NCI-H187 (cell line): Measurements from ENCODE around the gene ZNF428.
A peak's percentile ranks its signal among the peaks of the same experiment; 100 is the strongest.
"Not testable (repeated sequence)": the region's sequence is repeated elsewhere in the genome, so short reads cannot be mapped to it uniquely, and the experiment has no call there.

Experiments
- DNase-seq, 2 experiments: peaks; one replicate each; lab custom pipeline; 2025; lab: John Stamatoyannopoulos, UW

The ZNF428 gene

GRCh38 chr19:43619262-43620060 is at the start of gene ZNF428:
ZNF428 (minus strand) TSS chr19:43619629; CDS start chr19:43614304, 5,325 bp downstream.
- peak; percentile 92 for DNase-seq

GRCh38 chr19:43668406-43669109 is 49.1 kb upstream of the ZNF428 start:
- DNase-seq, result peak; percentile 98 to 99

GRCh38 chr19:43667876-43668405 is 48.5 kb upstream of the ZNF428 start:
- DNase-seq, result no peak

GRCh38 chr19:43667126-43667875 is 47.9 kb upstream of the ZNF428 start:
- DNase-seq, result no peak

DNA sequence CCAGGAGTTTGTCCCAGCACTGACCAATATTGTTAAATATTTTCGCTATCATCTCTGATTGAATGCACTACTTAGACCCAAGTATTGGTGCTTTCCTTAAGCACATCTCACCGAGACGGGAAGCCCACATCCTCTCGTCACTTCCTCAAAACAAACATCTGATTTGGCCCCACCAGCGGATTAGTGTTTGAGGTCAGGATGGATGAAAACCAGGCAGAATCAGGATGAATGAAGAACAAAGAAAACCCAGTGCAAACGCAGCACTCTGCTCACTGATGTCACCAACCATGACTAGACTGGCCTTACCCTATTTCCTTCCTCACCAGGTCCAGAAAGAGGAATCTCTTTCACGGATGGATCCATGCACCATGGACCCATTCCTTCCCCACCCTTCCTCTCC is 44.6 kb upstream of the ZNF428 start:
- DNase-seq, result no peak

DNA sequence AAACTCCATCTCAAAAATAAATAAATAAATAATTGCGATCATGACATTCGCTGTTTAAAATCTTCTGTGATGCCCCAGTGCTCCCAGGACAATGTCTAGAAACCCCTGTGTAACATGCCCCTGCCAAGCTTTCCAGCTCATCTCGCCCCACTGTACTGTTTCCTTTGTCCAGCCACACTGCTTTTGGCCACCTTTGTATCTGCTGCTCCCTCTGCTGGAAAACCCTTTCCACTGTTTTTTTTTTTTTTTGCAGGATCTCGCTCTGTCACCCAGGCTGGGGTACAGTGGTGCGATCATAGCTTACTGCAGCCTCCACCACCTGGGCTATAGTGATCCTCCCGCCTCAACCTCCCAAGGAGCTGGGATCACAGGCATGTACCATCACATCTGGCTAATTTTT is 43.1 kb upstream of the ZNF428 start:
- no peak for DNase-seq

GRCh38 chr19:43660971-43661360 is 41.5 kb upstream of the ZNF428 start:
- no peak for DNase-seq

DNA sequence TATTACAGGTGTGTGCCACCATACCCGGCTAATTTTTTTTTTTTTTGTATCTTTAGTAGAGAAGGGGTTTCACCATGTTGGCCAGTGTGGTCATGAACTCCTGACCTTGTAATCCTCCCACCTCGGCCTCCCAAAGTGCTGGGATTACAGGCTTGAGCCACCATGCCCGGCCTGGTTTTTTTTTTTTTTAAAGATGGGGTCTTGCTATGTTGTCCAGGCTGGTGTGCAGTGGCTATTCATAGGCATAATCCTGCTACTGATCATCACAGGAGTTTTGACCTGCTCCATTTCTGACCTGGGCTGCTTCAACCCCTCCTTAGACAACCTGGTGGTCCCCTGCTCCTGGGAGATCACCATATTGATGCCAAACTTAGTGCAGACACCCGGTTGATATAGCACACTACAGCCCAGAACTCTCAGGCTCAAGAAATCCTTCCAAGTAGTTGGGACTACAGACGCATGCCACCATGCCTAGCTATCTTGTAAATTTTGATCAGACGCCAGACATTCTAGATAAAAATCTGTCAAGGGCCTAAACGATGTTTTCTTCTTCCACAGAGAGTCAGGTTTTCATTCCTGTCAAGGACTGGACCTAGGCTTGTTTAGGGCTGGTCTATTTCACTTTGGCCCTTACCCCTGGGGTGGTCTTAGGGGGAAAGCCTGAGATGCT is 41.0 kb upstream of the ZNF428 start:
- no peak for DNase-seq

GRCh38 chr19:43658494-43658893 is 39.1 kb upstream of the ZNF428 start:
- DNase-seq, result no peak

- no peak for DNase-seq
Observed at GRCh38 chr19:43658001-43658400, 38.6 kb upstream of the ZNF428 start.

GRCh38 chr19:43656436-43656835 is 37.0 kb upstream of the ZNF428 start:
- DNase-seq, result no peak

DNA sequence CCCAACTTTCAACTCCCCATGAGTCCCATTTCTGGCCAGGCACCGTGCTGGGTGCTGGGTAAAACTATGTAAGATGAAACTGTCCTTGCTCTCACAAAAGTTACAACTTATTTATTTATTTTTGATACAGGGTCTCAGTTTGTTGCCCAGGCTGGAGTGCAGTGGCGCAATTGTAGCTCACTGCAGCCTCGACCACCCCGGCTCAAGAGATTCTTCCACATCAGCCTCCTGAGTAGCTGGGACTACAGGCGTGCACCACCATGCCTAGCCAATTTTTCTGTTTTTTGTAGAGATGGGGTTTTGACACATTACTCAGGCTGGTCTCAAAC is 33.1 kb upstream of the ZNF428 start:
- no peak for DNase-seq

- peak in 1 of 2 experiments; percentile 11 for DNase-seq
Observed at GRCh38 chr19:43651758-43652545, 32.5 kb upstream of the ZNF428 start.

GRCh38 chr19:43650276-43650675 is 30.8 kb upstream of the ZNF428 start:
- not testable (repeated sequence) for DNase-seq

DNA sequence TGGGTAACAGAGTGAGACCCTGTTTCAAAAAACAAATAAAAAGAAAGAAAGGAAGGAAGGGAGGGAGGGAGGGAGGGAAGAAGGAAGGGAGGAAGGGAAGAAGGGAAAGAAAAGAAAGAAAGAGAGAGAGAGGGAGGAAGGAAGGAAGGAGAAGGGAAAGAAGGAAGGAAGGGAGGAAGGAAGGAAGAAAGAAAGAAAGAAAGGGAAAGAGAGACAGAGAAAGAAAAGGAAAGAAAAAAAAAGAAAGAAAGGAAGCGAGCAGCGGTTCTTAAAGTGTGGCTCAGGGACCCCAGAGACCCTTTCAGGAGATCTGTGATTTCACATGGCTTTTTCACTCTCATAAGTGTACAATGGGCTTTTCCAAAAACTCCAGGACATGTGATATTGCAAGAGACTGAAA is 30.1 kb upstream of the ZNF428 start:
- DNase-seq, result no peak

DNA sequence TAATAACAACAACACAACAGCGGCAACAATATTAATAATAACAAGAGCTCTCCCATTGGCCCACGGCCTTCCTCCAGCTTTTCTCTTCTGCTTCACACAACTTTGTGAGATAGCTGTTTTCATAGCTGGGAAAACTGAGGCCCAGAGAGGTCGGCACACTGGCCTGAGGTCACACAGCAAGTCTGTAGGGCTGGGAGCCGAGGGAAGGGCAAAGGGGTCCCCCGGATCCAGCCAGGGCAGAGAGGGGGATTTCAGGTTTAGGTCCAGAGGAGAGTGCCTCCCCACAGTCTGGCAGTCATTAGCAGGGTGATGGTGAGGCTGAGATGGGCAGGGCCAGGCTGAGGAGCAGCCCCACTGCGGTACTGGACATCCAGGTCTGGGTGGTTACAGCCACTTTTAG is 29.2 kb upstream of the ZNF428 start:
- no peak for DNase-seq

DNA sequence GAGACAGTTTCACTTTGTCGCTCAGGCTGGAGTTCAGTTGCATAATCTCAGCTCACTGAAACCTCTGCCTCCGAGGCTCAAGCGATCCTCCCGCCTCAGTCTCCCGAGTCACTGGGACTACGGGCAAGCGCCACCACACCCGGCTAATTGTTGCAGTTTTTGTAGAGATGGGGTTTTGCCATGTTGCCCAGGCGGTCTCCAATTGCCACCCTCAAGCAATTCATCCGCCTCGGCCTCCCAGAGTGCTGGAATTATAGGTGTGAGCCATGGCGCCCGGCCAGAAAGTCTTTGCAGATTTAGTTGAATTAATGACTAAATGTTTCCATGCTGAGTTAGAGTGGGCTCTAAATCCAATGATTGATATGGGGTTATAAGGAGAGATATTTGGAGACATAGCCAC is 24.8 kb upstream of the ZNF428 start:
- DNase-seq, result no peak

DNA sequence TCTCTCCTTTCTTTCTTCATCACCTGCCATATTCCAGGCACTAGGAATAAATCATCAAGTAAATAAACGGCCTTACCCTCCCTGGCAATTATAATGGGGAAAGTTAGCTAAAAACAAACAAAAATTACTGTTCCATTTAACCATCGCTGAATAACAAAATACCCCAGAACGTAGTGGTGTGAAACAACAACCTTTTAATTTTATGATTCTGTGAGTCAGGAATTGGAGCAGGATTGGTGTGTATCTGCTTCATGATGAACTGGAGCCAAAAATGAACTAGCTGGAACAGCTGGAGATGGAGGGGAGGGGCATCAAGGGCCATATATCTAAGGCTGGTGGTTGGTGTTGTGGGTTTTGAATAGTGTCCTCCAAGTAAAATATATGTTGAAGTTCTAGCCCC is 23.9 kb upstream of the ZNF428 start:
- no peak for DNase-seq

GRCh38 chr19:43642531-43642930 is 23.1 kb upstream of the ZNF428 start:
- no peak for DNase-seq

DNA sequence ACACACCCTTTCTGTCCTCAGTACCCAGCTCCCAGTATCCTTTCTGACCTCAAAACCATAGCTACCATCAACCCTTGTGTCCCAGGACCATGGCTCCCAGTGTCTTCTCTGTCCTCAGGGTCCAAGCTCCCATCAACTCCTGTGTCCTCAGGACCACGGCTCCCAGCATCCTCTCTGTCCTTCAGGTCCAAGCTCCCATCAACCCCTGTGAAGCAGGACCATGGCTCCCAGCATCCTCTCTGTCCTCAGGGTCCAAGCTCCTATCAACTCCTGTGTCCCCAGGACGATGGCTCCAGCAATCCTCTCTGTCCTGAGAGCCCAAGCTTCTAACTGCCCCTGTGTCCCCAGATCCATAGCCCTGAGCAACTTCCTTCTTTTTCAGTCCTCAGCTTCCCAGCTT is 21.9 kb upstream of the ZNF428 start:
- DNase-seq, result no peak

GRCh38 chr19:43640424-43640757 is 21.0 kb upstream of the ZNF428 start:
- no peak for DNase-seq
